SU-DHL-6 (cell line): Measurements from ENCODE around the gene MOG.

Source experiments
- CTCF ChIP-seq: fragments of 200-600 bp; sonication (generic); IDR thresholded peaks from one replicate; pipeline ENCODE4 v1.5.1; 2017; ENCODE audit warnings: antibody characterized with exemption, mild to moderate bottlenecking, low read length, moderate library complexity; ENCODE audit not compliant: insufficient read depth, poor library complexity, severe bottlenecking
- EZH2phosphoT487 ChIP-seq: fragments of 200-600 bp; sonication (generic), shearing (Covaris generic); conservative IDR thresholded peaks from 2 replicates; pipeline ENCODE4 v1.6.1; 2018; ENCODE audit warnings: mild to moderate bottlenecking, antibody characterized with exemption, low read length, moderate library complexity, mixed read lengths

- TF ChIP-seq CTCF (no peak), EZH2phosphoT487 (no peak)
Measured at GRCh38 chr6:29675561-29675960, 18.7 kb downstream of the MOG start.
